NCI-H2029 (cell line): ENCODE data around the gene COL8A1.
"Not testable (repeated sequence)": the region's sequence is repeated elsewhere in the genome, so short reads cannot be mapped to it uniquely, and the experiment has no call there.

Experiments
- DNase-seq: peaks from one replicate; lab custom pipeline; 2025; lab: John Stamatoyannopoulos, UW

The COL8A1 gene

GRCh38 chr3:99638167-99638948 is at the start of gene COL8A1:
COL8A1 (plus strand) TSS chr3:99638594; CDS start chr3:99790683, 152,089 bp downstream.
- DNase-seq: no peak

- not testable (repeated sequence) for DNase-seq
Observed at GRCh38 chr3:99589168-99589567, 49.2 kb upstream of the COL8A1 start.

GRCh38 chr3:99599894-99600293 is 38.5 kb upstream of the COL8A1 start:
- DNase-seq: no peak

- DNase-seq: no peak
Observed at GRCh38 chr3:99601515-99601914, 36.9 kb upstream of the COL8A1 start.

GRCh38 chr3:99602183-99602582 is 36.2 kb upstream of the COL8A1 start:
- DNase-seq: no peak

GRCh38 chr3:99607151-99607550 is 31.2 kb upstream of the COL8A1 start:
- no peak for DNase-seq

GRCh38 chr3:99614768-99615167 is 23.6 kb upstream of the COL8A1 start:
- no peak for DNase-seq

GRCh38 chr3:99620077-99620767 is 18.2 kb upstream of the COL8A1 start:
- DNase-seq: no peak

GRCh38 chr3:99620976-99621375 is 17.4 kb upstream of the COL8A1 start:
- DNase-seq: no peak

- DNase-seq: no peak
Observed at GRCh38 chr3:99624496-99625236, 13.7 kb upstream of the COL8A1 start.

- no peak for DNase-seq
Observed at GRCh38 chr3:99625237-99625622, 13.2 kb upstream of the COL8A1 start.

GRCh38 chr3:99625643-99626416 is 12.6 kb upstream of the COL8A1 start:
- no peak for DNase-seq

- no peak for DNase-seq
Observed at GRCh38 chr3:99626417-99626788, 12.0 kb upstream of the COL8A1 start.

- no peak for DNase-seq
Observed at GRCh38 chr3:99627062-99627826, 11.2 kb upstream of the COL8A1 start.

- DNase-seq: no peak
Observed at GRCh38 chr3:99630815-99631214, 7.6 kb upstream of the COL8A1 start.

- no peak for DNase-seq
Observed at GRCh38 chr3:99633887-99634558, 4.4 kb upstream of the COL8A1 start.

GRCh38 chr3:99634881-99635280 is 3.5 kb upstream of the COL8A1 start:
- no peak for DNase-seq

- no peak for DNase-seq
Observed at GRCh38 chr3:99635348-99635747, 3.0 kb upstream of the COL8A1 start.

GRCh38 chr3:99637016-99637367 is 1.4 kb upstream of the COL8A1 start:
- DNase-seq: no peak

GRCh38 chr3:99637368-99638111 is 854 bp upstream of the COL8A1 start:
- no peak for DNase-seq
